ENCODE data around the gene KCNB1. TPM values are rescaled to one million over a fixed set of nuclear protein-coding genes. Genes with fewer than 3 reads are reported as not detected.

The KCNB1 gene
- 0.04 and 0.06 TPM in 2 replicates for polyA plus RNA-seq (2011; rRNA removed)
- polyA minus RNA-seq (2011; rRNA and poly(A)+ RNA removed) = 0.09 and 0.18 TPM in 2 replicates

DNA sequence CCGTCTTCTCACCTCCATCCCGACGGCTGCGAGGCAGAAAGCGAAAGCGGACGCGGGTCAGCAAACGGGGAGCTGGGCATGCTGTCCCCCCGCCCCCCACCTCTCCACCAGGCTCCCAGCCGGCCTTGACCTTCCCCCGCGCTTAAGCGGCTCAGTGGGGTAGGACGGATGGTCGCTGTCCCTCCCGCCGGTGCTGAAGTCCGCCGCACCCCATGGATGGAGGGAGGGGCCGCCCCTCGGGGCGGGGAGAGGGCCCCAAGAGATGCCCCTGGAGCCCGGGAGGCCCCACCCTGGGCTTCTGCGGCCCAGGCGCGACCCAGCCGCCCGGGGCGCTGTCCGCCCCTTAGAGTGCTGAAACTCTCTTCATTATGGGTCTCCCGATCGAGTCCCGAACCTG lies at the start of gene KCNB1:
TSS of gene KCNB1 (minus strand) at position 48 of the 397 bp plus-strand sequence. CDS start 188 bp downstream, outside the sequence.
- no peak for DNase-seq (ENCODE audit: low read depth, low spot score)
- TF ChIP-seq, protein P1, sequence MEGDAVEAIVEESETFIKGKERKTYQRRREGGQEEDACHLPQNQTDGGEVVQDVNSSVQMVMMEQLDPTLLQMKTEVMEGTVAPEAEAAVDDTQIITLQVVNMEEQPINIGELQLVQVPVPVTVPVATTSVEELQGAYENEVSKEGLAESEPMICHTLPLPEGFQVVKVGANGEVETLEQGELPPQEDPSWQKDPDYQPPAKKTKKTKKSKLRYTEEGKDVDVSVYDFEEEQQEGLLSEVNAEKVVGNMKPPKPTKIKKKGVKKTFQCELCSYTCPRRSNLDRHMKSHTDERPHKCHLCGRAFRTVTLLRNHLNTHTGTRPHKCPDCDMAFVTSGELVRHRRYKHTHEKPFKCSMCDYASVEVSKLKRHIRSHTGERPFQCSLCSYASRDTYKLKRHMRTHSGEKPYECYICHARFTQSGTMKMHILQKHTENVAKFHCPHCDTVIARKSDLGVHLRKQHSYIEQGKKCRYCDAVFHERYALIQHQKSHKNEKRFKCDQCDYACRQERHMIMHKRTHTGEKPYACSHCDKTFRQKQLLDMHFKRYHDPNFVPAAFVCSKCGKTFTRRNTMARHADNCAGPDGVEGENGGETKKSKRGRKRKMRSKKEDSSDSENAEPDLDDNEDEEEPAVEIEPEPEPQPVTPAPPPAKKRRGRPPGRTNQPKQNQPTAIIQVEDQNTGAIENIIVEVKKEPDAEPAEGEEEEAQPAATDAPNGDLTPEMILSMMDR (IDR thresholded peaks at IDR 0.05; ENCODE audit: low read depth, low read length) = no peak
- Histone ChIP-seq H3K27me3 (ENCODE audit: control insufficient read depth, insufficient read depth, low read length) (peaks cover 50% of the 10 kb centered on the region), H3K27ac (ENCODE audit: low read depth, low read length) (no peak within 1 kb of the TSS), H3K4me3 (ENCODE audit: low read depth, low read length) (no peak within 1 kb of the TSS), H3K9me3 (ENCODE audit: control insufficient read depth, insufficient read depth, low read length) (peaks cover 4% of the 10 kb centered on the region; the same call in 1 of the 2 replicates)
- ChIA-PET CTCF (interaction anchor here (0.6 kb wide), 1 partner anchor 15 kb away, joined by 3 read pairs; no protein-coding TSS in a partner anchor), POLR2A (interaction anchor here (0.5 kb wide), 1 partner anchor 175 kb away, joined by 3 read pairs; no protein-coding TSS in a partner anchor)

DNA sequence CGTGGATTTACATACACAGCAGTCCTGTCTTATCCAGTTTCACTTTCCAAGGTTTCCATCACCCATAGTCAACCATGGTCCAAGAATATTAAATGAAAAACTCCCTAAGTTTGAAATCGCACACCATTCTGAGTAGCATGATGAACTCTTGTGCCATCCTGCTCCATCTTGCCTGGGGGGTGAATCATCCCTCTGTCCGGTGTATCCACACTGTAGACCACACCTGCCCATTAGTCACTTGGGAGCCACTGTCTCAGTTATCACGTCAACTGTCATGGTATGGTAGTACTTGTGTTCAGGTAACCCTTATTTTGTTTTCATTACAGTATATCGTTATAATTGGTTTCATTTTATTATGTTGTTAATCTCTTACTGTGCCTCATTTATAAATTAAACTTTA lies 47.0 kb upstream of the KCNB1 start:
- ChIA-PET POLR2A (no interaction called here), CTCF (no interaction called here)
- H3K4me3 ChIP-seq (ENCODE audit: low read depth, low read length) = no peak overlapping the region
- no peak for DNase-seq (ENCODE audit: low read depth, low spot score)
- TF ChIP-seq, protein P1 (IDR thresholded peaks at IDR 0.05; ENCODE audit: low read depth, low read length) = no peak
- H3K27me3 ChIP-seq (ENCODE audit: control insufficient read depth, insufficient read depth, low read length) = peaks cover 7% of the 10 kb centered on the region
- H3K27ac ChIP-seq (ENCODE audit: low read depth, low read length) = no peak overlapping the region
- H3K9me3 ChIP-seq (ENCODE audit: control insufficient read depth, insufficient read depth, low read length) = peaks cover 4% of the 10 kb centered on the region

DNA sequence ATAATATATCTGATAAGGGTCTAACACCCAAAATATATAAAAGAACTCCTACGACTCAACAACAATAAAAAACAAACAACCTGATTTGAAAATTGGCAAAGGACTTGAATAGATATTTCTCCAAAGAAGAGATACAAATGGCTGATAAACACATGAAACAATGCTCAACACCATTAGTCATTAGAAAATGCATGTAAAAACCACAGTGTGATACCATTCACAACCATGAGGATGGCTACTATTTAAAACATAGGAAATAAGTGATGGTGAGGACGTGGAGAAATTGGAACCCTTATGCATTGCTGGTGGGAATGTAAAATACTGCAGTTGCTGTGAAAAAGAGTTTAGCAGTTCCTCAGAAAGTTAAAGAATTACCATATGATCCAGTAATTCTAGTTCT lies 44.1 kb upstream of the KCNB1 start:
- CTCF ChIA-PET = interaction anchor here (1.7 kb wide), 1 partner anchor 11 kb away, joined by 4 read pairs; no protein-coding TSS in a partner anchor
- POLR2A ChIA-PET = no interaction called here
- Histone ChIP-seq H3K27me3 (ENCODE audit: control insufficient read depth, insufficient read depth, low read length) (peaks cover 8% of the 10 kb centered on the region), H3K4me3 (ENCODE audit: low read depth, low read length) (no peak overlapping the region), H3K9me3 (ENCODE audit: control insufficient read depth, insufficient read depth, low read length) (peaks cover 4% of the 10 kb centered on the region), H3K27ac (ENCODE audit: low read depth, low read length) (no peak overlapping the region)
- DNase-seq (ENCODE audit: low read depth, low spot score) = no peak
- TF ChIP-seq, protein P1 (IDR thresholded peaks at IDR 0.05; ENCODE audit: low read depth, low read length) = no peak

DNA sequence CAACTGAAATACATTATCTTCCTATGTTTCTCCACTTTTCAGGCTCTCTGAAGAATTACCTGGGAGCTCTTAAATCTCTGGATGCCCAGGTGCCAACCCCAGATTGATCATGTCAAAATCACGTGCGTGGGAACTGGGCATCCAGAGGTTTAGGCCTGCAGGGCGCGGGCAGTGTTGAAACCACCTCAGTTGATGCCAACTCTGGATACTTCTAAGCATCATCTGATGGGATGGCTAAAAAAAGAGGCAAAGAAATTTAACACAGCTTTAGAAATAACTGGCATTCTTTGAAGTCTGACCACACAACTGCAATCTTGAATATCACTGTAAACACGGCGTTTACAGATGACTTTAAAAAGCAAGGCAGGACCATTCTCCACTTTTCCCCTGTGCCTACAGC lies 43.6 kb upstream of the KCNB1 start:
- Histone ChIP-seq H3K4me3 (ENCODE audit: low read depth, low read length) (no peak overlapping the region), H3K9me3 (ENCODE audit: control insufficient read depth, insufficient read depth, low read length) (peaks cover 4% of the 10 kb centered on the region), H3K27ac (ENCODE audit: low read depth, low read length) (no peak overlapping the region), H3K27me3 (ENCODE audit: control insufficient read depth, insufficient read depth, low read length) (peaks cover 8% of the 10 kb centered on the region)
- ChIA-PET CTCF (interaction anchor here (0.9 to 1.7 kb wide), 5 partner anchors 8 to 193 kb away, joined by 3 to 6 read pairs (median 4); no protein-coding TSS in a partner anchor), POLR2A (no interaction called here)
- no peak for DNase-seq (ENCODE audit: low read depth, low spot score)
- TF ChIP-seq, protein P1 (IDR thresholded peaks at IDR 0.05; ENCODE audit: low read depth, low read length) = no peak

DNA sequence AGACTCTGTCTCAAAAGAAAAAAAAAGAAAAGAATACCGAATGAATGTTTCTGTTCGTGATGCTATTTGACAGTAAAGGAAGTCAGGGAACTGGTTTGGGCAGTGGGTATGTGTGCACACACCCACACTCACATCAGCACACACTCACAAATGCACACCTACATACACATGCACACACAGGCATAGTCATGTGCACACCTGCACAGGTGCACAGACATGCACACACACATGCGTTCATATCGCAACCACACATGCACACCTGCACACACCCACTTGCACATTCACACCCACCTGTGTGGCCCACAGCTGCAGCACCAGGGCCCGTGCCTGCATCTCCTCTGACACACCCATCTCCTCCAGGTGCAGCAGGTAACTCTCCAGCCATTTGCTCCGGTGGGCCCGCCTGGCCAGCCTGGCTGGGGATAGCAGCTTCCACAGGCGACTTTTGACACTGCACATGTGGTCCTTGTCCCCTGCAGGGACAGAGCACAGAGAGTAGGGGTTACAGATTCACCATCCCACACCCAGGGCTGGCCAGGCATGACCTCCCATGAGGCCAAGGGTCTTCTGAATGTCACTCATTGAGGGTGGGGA lies 41.4 kb upstream of the KCNB1 start:
- TF ChIP-seq, protein P1 (IDR thresholded peaks at IDR 0.05; ENCODE audit: low read depth, low read length) = no peak
- H3K27me3 ChIP-seq (ENCODE audit: control insufficient read depth, insufficient read depth, low read length) = peaks cover 12% of the 10 kb centered on the region
- no peak overlapping the region for H3K27ac ChIP-seq (ENCODE audit: low read depth, low read length)
- no peak for DNase-seq (ENCODE audit: low read depth, low spot score)
- peaks cover 4% of the 10 kb centered on the region for H3K9me3 ChIP-seq (ENCODE audit: control insufficient read depth, insufficient read depth, low read length)
- POLR2A ChIA-PET = no interaction called here
- no peak overlapping the region for H3K4me3 ChIP-seq (ENCODE audit: low read depth, low read length)
- CTCF ChIA-PET = interaction anchor here (1.0 kb wide), 1 partner anchor 189 kb away, joined by 3 read pairs; no protein-coding TSS in a partner anchor
